ENCODE measurements around the gene KLF15. TPM values are rescaled to one million over a fixed set of nuclear protein-coding genes. Genes with fewer than 3 reads are reported as not detected.

Gene KLF15
- total and polyA plus RNA-seq, 2 donors (not counting 1 experiment from before 2014, with no cell fraction given), result 0.10 to 2.2 TPM

DNA sequence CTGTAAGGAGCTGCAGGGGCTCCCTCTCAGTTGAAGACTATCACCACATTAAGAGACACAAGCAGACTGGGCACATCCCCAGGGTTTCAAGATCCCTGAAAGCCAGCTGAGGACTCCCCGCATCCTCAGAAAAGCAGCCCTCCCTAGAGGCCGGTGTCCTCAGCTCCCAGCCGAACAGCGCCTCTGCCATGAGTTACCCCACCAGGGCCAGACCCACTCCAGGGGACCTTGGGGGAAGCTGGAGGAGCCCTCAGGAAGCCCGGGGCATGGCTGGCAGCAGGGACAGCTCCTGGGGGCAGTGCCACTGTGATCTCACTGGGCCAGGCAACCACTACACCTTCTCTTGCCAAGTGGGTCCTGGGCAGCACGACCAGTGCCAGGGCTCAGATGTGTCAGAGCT lies 8.1 kb downstream of the KLF15 start:
- Histone ChIP-seq H3K9me3 (ENCODE audit: control extremely low read depth in 1 of 3, control insufficient read depth in 2 of 3, insufficient read depth in 1 of 3, low read length in 2 of 3) (no peaks in the 10 kb centered on the region), H3K4me1 (ENCODE audit: control insufficient read depth in 2 of 2, insufficient read depth in 2 of 2, low read length in 2 of 2) (no peaks in the 10 kb centered on the region), H3K9ac (ENCODE audit: low read length) (no peak overlapping the region), H3K4me3 (ENCODE audit: control extremely low read depth in 1 of 5, extremely low read depth in 1 of 5, insufficient read depth in 1 of 5, low read depth in 2 of 5, low read length in 4 of 5) (no peak overlapping the region), H3K36me3 (replicated peaks in 1 of 2; ENCODE audit: control extremely low read depth in 1 of 2, control insufficient read depth in 1 of 2, extremely low read depth in 1 of 2, insufficient read depth in 2 of 2, low read length in 1 of 2) (no peaks in the 10 kb centered on the region), H3K79me2 (ENCODE audit: control insufficient read depth, insufficient read depth, low read length) (no peaks in the 10 kb centered on the region), H3K4me2 (replicated peaks; ENCODE audit: low read depth, low read length, poor library complexity, severe bottlenecking) (no peak overlapping the region), H4K20me1 (ENCODE audit: control insufficient read depth, insufficient read depth, low read length, poor library complexity, severe bottlenecking) (no peaks in the 10 kb centered on the region), H2AFZ (ENCODE audit: insufficient read depth, low read depth, low read length, poor library complexity, severe bottlenecking) (no peak overlapping the region), H3K27ac (ENCODE audit: low read length in 2 of 2) (no peak overlapping the region), H3K27me3 (replicated peaks in 1 of 4; ENCODE audit: control extremely low read depth in 1 of 4, control insufficient read depth in 3 of 4, insufficient read depth in 4 of 4, low read length in 3 of 4) (no peaks in the 10 kb centered on the region)
- DNase-seq, result no peak
- no peaks in the 10 kb centered on the region for H3K4me1 Mint-ChIP-seq
- H3K27ac Mint-ChIP-seq, result no peak overlapping the region
- H3K27me3 Mint-ChIP-seq, result no peaks in the 10 kb centered on the region
- POLR2A ChIA-PET, result no interaction called here
- ATAC-seq (ENCODE audit: low read depth), result no peak
- CTCF ChIA-PET, result interaction anchor here (1.3 kb wide), 1 partner anchor 9 kb away, joined by 3 read pairs; the partner anchor contains the start of gene KLF15
- H3K4me3 Mint-ChIP-seq, result no peak overlapping the region
- no peak for TF ChIP-seq EZH2 (IDR thresholded peaks at IDR 0.05; ENCODE audit: borderline replicate concordance, insufficient read depth, low read depth, low read length, poor library complexity, severe bottlenecking)
- intact Hi-C loops (cut with micrococcal nuclease), result no loop called here
- no peaks in the 10 kb centered on the region for H3K9me3 Mint-ChIP-seq (ENCODE audit: insufficient read depth)
- WGBS (ENCODE audit: insufficient coverage), result 88% methylated on average over 6 of the region's 6 CpGs

DNA sequence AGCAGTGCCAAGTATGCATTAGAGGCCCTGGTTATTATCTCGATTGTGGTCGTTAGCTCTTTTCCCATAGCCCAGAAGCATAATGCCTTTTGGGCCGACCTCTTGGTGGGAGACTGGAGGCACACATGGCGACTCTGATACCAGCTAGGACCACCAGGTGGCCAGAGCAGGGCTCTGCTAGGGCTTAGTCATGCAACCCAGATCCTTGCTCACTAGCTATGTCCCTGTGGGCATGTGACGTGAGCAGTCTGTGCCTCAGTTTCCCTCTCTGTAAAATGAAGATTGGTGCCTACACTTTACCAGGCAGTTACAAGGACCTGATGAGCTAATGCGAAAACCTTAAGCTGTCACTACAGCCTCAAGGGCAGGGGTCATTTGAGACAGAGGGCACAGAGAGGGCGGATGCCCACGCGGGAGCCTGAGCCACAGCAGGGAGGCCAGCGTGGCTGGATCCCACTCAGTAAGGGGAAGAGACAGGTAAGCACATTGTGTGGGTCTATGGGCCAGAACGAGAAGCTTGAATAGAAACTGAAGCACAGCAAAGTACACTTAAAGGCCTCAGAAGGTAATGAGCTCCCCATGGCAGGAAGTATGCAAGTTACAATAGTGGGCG lies 8.8 kb downstream of the KLF15 start:
- no peaks in the 10 kb centered on the region for H3K27me3 Mint-ChIP-seq
- H3K36me3 ChIP-seq (replicated peaks in 1 of 2; ENCODE audit: control extremely low read depth in 1 of 2, control insufficient read depth in 1 of 2, extremely low read depth in 1 of 2, insufficient read depth in 2 of 2, low read length in 1 of 2), result no peaks in the 10 kb centered on the region
- no peaks in the 10 kb centered on the region for H3K79me2 ChIP-seq (ENCODE audit: control insufficient read depth, insufficient read depth, low read length)
- H3K4me3 Mint-ChIP-seq, result no peak overlapping the region
- H3K27ac Mint-ChIP-seq, result no peak overlapping the region
- intact Hi-C loops (cut with micrococcal nuclease), result no loop called here
- ATAC-seq (ENCODE audit: low read depth) (no peak), DNase-seq (no peak)
- TF ChIP-seq, protein P1, sequence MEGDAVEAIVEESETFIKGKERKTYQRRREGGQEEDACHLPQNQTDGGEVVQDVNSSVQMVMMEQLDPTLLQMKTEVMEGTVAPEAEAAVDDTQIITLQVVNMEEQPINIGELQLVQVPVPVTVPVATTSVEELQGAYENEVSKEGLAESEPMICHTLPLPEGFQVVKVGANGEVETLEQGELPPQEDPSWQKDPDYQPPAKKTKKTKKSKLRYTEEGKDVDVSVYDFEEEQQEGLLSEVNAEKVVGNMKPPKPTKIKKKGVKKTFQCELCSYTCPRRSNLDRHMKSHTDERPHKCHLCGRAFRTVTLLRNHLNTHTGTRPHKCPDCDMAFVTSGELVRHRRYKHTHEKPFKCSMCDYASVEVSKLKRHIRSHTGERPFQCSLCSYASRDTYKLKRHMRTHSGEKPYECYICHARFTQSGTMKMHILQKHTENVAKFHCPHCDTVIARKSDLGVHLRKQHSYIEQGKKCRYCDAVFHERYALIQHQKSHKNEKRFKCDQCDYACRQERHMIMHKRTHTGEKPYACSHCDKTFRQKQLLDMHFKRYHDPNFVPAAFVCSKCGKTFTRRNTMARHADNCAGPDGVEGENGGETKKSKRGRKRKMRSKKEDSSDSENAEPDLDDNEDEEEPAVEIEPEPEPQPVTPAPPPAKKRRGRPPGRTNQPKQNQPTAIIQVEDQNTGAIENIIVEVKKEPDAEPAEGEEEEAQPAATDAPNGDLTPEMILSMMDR (IDR thresholded peaks at IDR 0.05), result peak; percentile 16
- TF ChIP-seq EZH2 (IDR thresholded peaks at IDR 0.05; ENCODE audit: borderline replicate concordance, insufficient read depth, low read depth, low read length, poor library complexity, severe bottlenecking), result no peak
- H3K9ac ChIP-seq (ENCODE audit: low read length), result no peak overlapping the region
- H3K4me1 Mint-ChIP-seq, result no peaks in the 10 kb centered on the region
- H3K4me2 ChIP-seq (replicated peaks; ENCODE audit: low read depth, low read length, poor library complexity, severe bottlenecking), result no peak overlapping the region
- H3K27me3 ChIP-seq (replicated peaks in 1 of 4; ENCODE audit: control extremely low read depth in 1 of 4, control insufficient read depth in 3 of 4, insufficient read depth in 4 of 4, low read length in 3 of 4), result no peaks in the 10 kb centered on the region
- no peaks in the 10 kb centered on the region for H3K4me1 ChIP-seq (ENCODE audit: control insufficient read depth in 2 of 2, insufficient read depth in 2 of 2, low read length in 2 of 2)
- no peak overlapping the region for H3K4me3 ChIP-seq (ENCODE audit: control extremely low read depth in 1 of 5, extremely low read depth in 1 of 5, insufficient read depth in 1 of 5, low read depth in 2 of 5, low read length in 4 of 5)
- H3K9me3 Mint-ChIP-seq (ENCODE audit: insufficient read depth), result no peaks in the 10 kb centered on the region
- H3K9me3 ChIP-seq (ENCODE audit: control extremely low read depth in 1 of 3, control insufficient read depth in 2 of 3, insufficient read depth in 1 of 3, low read length in 2 of 3), result no peaks in the 10 kb centered on the region
- H3K27ac ChIP-seq (ENCODE audit: low read length in 2 of 2), result no peak overlapping the region
- ChIA-PET CTCF (interaction anchor here (1.3 kb wide), 1 partner anchor 9 kb away, joined by 3 read pairs; the partner anchor contains the start of gene KLF15), POLR2A (no interaction called here)
- no peak overlapping the region for H2AFZ ChIP-seq (ENCODE audit: insufficient read depth, low read depth, low read length, poor library complexity, severe bottlenecking)
- WGBS (ENCODE audit: insufficient coverage), result 93% methylated on average over 12 of the region's 12 CpGs
- no peaks in the 10 kb centered on the region for H4K20me1 ChIP-seq (ENCODE audit: control insufficient read depth, insufficient read depth, low read length, poor library complexity, severe bottlenecking)

All from B cell (primary cell).